Endothelial cell (in vitro differentiated cells): ENCODE data around the gene SFMBT2. TPM values are rescaled to one million over a fixed set of nuclear protein-coding genes. Genes with fewer than 3 reads are reported as not detected.
A peak's percentile ranks its signal among the peaks of the same experiment; 100 is the strongest.

Experiments used
- DNase-seq: peaks from one replicate; pipeline ENCODE4 v3.0.0; 2021; ENCODE audit warnings: low spot score
- H3K27ac Mint-ChIP-seq: one replicate; pipeline ENCODE4 v1.8.0; 2021; ENCODE audit warnings: mixed read lengths, inconsistent platforms; ENCODE audit not compliant: unreplicated experiment
- H3K27me3 Mint-ChIP-seq: one replicate; pipeline ENCODE4 v1.8.0; 2021; ENCODE audit warnings: mild to moderate bottlenecking, moderate library complexity, mixed read lengths, inconsistent platforms; ENCODE audit not compliant: unreplicated experiment
- H3K36me3 Mint-ChIP-seq: one replicate; pipeline ENCODE4 v1.8.0; 2021; ENCODE audit warnings: mild to moderate bottlenecking, low read depth, mixed read lengths, inconsistent platforms; ENCODE audit not compliant: unreplicated experiment
- H3K4me1 Mint-ChIP-seq: one replicate; pipeline ENCODE4 v1.8.0; 2021; ENCODE audit warnings: mild to moderate bottlenecking, mixed read lengths, inconsistent platforms; ENCODE audit not compliant: unreplicated experiment
- H3K4me3 Mint-ChIP-seq: one replicate; pipeline ENCODE4 v1.8.0; 2021; ENCODE audit warnings: mild to moderate bottlenecking, mixed read lengths, inconsistent platforms; ENCODE audit not compliant: unreplicated experiment
- H3K9me3 Mint-ChIP-seq: one replicate; pipeline ENCODE4 v1.8.0; 2021; ENCODE audit warnings: mixed read lengths, inconsistent platforms; ENCODE audit not compliant: unreplicated experiment
- CTCF ChIP-seq: fragments of 200-600 bp; sonication (generic); IDR thresholded peaks from one replicate; pipeline ENCODE4 v1.5.0; 2021; ENCODE audit warnings: antibody characterized with exemption; ENCODE audit not compliant: unreplicated experiment
- total RNA-seq: library from RNA; stranded (reverse); fragmentation: NEBNext Ultra II Directional; extraction: Animal tissue kit (Norgen Biotek cat#: 25700); gene quantifications from one replicate; pipeline ENCODE4 v1.2.1, GENCODE V29; 2021; ENCODE audit not compliant: unreplicated experiment

Gene SFMBT2
- total RNA-seq, 1 donor from 2014 or later: 16.0 TPM

GRCh38 chr10:7122561-7122960 is 288.3 kb downstream of the SFMBT2 start:
- Mint-ChIP-seq H3K9me3 (no peaks in the 10 kb centered on the region), H3K4me1 (no peaks in the 10 kb centered on the region), H3K4me3 (no peak overlapping the region), H3K27ac (no peak overlapping the region), H3K27me3 (no peaks in the 10 kb centered on the region), H3K36me3 (no peaks in the 10 kb centered on the region)
- DNase-seq: no peak
- TF ChIP-seq CTCF: no peak

GRCh38 chr10:7121154-7121797 is 289.6 kb downstream of the SFMBT2 start:
- Mint-ChIP-seq H3K27ac (no peak overlapping the region), H3K9me3 (no peaks in the 10 kb centered on the region), H3K27me3 (no peaks in the 10 kb centered on the region), H3K4me1 (no peaks in the 10 kb centered on the region), H3K4me3 (no peak overlapping the region), H3K36me3 (no peaks in the 10 kb centered on the region)
- peak; percentile 79 for DNase-seq
- peak; percentile 73 for TF ChIP-seq CTCF

GRCh38 chr10:7119325-7120015 is 291.4 kb downstream of the SFMBT2 start:
- DNase-seq: no peak
- TF ChIP-seq CTCF: no peak
- Mint-ChIP-seq H3K36me3 (no peaks in the 10 kb centered on the region), H3K9me3 (no peaks in the 10 kb centered on the region), H3K27ac (no peak overlapping the region), H3K4me3 (no peak overlapping the region), H3K4me1 (no peaks in the 10 kb centered on the region), H3K27me3 (no peaks in the 10 kb centered on the region)

- no peak for DNase-seq
- Mint-ChIP-seq H3K4me1 (no peaks in the 10 kb centered on the region), H3K4me3 (no peak overlapping the region), H3K9me3 (no peaks in the 10 kb centered on the region), H3K36me3 (no peaks in the 10 kb centered on the region), H3K27ac (no peak overlapping the region), H3K27me3 (peaks cover 4% of the 10 kb centered on the region)
- no peak for TF ChIP-seq CTCF
Observed at GRCh38 chr10:7117806-7118674, 292.8 kb downstream of the SFMBT2 start.
